ENCODE data around the gene RGL3.
"Not testable (repeated sequence)": the region's sequence is repeated elsewhere in the genome, so short reads cannot be mapped to it uniquely, and the experiment has no call there.

RGL3 gene

GRCh38 chr19:11416346-11417052 lies 2.6 kb downstream of the RGL3 start:
- peaks cover 33% of the 10 kb centered on the region for H3K27me3 ChIP-seq (replicated peaks)
- TF ChIP-seq CTCF (IDR thresholded peaks at IDR 0.05; ENCODE audit: low read depth, low read length, missing control alignments), result no peak

GRCh38 chr19:11414544-11414943 lies 4.6 kb downstream of the RGL3 start:
- H3K27me3 ChIP-seq (replicated peaks), result peaks cover 18% of the 10 kb centered on the region
- H3K4me3 ChIP-seq (ENCODE audit: low read depth, low read length), result no peak overlapping the region
- H3K36me3 ChIP-seq (replicated peaks), result no peaks in the 10 kb centered on the region
- H3K27ac ChIP-seq, result no peak overlapping the region
- DNase-seq, result no peak
- TF ChIP-seq CTCF (IDR thresholded peaks at IDR 0.05; ENCODE audit: low read depth, low read length, missing control alignments), result no peak
- in situ Hi-C loops (cut with HindIII; ENCODE audit: low pct_ligation_motif_present, low sequenced_read_pairs), result no loop called here

More at GRCh38 chr19:11416346-11417052, 2.6 kb downstream of the RGL3 start:
- Histone ChIP-seq H3K4me3 (ENCODE audit: low read depth, low read length) (no peak overlapping the region), H3K27ac (no peak overlapping the region), H3K36me3 (replicated peaks) (no peaks in the 10 kb centered on the region)
- in situ Hi-C loops (cut with HindIII; ENCODE audit: low pct_ligation_motif_present, low sequenced_read_pairs), result no loop called here
- DNase-seq, result no peak

GRCh38 chr19:11410682-11411081 lies 8.4 kb downstream of the RGL3 start:
- in situ Hi-C loops (cut with HindIII; ENCODE audit: low pct_ligation_motif_present, low sequenced_read_pairs), result no loop called here

GRCh38 chr19:11408591-11408990 lies 10.5 kb downstream of the RGL3 start:
- in situ Hi-C loops (cut with HindIII; ENCODE audit: low pct_ligation_motif_present, low sequenced_read_pairs), result no loop called here

More at GRCh38 chr19:11410682-11411081, 8.4 kb downstream of the RGL3 start:
- Histone ChIP-seq H3K36me3 (replicated peaks) (no peaks in the 10 kb centered on the region), H3K27ac (no peak overlapping the region), H3K4me3 (ENCODE audit: low read depth, low read length) (no peak overlapping the region), H3K27me3 (replicated peaks) (peaks cover 4% of the 10 kb centered on the region)
- no peak for TF ChIP-seq CTCF (IDR thresholded peaks at IDR 0.05; ENCODE audit: low read depth, low read length, missing control alignments)
- no peak for DNase-seq

GRCh38 chr19:11406703-11407236 lies 12.3 kb downstream of the RGL3 start:
- H3K4me3 ChIP-seq (ENCODE audit: low read depth, low read length); DNase-seq; H3K27ac ChIP-seq; in situ Hi-C loops (cut with HindIII; ENCODE audit: low pct_ligation_motif_present, low sequenced_read_pairs); H3K36me3 ChIP-seq (replicated peaks); H3K27me3 ChIP-seq (replicated peaks): not testable (repeated sequence)

More at GRCh38 chr19:11408591-11408990, 10.5 kb downstream of the RGL3 start:
- no peak for TF ChIP-seq CTCF (IDR thresholded peaks at IDR 0.05; ENCODE audit: low read depth, low read length, missing control alignments)
- Histone ChIP-seq H3K27ac (no peak overlapping the region), H3K27me3 (replicated peaks) (peaks cover 4% of the 10 kb centered on the region), H3K4me3 (ENCODE audit: low read depth, low read length) (no peak overlapping the region), H3K36me3 (replicated peaks) (no peaks in the 10 kb centered on the region)
- no peak for DNase-seq

GRCh38 chr19:11405846-11406643 lies 13.1 kb downstream of the RGL3 start:
- Histone ChIP-seq H3K4me3 (ENCODE audit: low read depth, low read length) (no peak overlapping the region), H3K27me3 (replicated peaks) (peaks cover 4% of the 10 kb centered on the region), H3K27ac (no peak overlapping the region), H3K36me3 (replicated peaks) (no peaks in the 10 kb centered on the region)
- in situ Hi-C loops (cut with HindIII; ENCODE audit: low pct_ligation_motif_present, low sequenced_read_pairs), result no loop called here
- no peak for DNase-seq
- peak; percentile 50 for TF ChIP-seq CTCF (IDR thresholded peaks at IDR 0.05; ENCODE audit: low read depth, low read length, missing control alignments)
